Neuron (in vitro differentiated cells): ENCODE measurements around the gene TMEM9.

Experiments
- H2AFZ ChIP-seq: one replicate; pipeline ENCODE4 v1.6.1; 2013; ENCODE audit warnings: low read depth, mild to moderate bottlenecking, inconsistent platforms, low read length, moderate library complexity
- H3K27me3 ChIP-seq: one replicate; pipeline ENCODE4 v1.6.1; 2013; ENCODE audit warnings: low read length; ENCODE audit not compliant: insufficient read depth
- H3K36me3 ChIP-seq: one replicate; pipeline ENCODE4 v1.6.1; 2013; ENCODE audit warnings: low read length; ENCODE audit not compliant: insufficient read depth
- H3K4me1 ChIP-seq: one replicate; pipeline ENCODE4 v1.6.1; 2013; ENCODE audit warnings: low read length; ENCODE audit not compliant: insufficient read depth
- H3K4me3 ChIP-seq: 2 replicates; pipeline ENCODE4 v1.5.1; 2013; ENCODE audit warnings: mild to moderate bottlenecking, low read length, moderate library complexity
- H3K9me3 ChIP-seq: one replicate; pipeline ENCODE4 v1.6.1; 2013; ENCODE audit warnings: low read length

Gene TMEM9

GRCh38 chr1:201112926-201113325, 41.3 kb downstream of the TMEM9 start:
- H3K9me3 ChIP-seq, result no peaks in the 10 kb centered on the region
- H3K4me1 ChIP-seq, result peaks cover 18% of the 10 kb centered on the region
- H3K36me3 ChIP-seq, result no peaks in the 10 kb centered on the region
- H3K4me3 ChIP-seq, result no peak overlapping the region
- H2AFZ ChIP-seq, result no peak overlapping the region
- H3K27me3 ChIP-seq, result no peaks in the 10 kb centered on the region

GRCh38 chr1:201112173-201112731, 42.0 kb downstream of the TMEM9 start, which contains the start of gene CACNA1S:
CACNA1S (minus strand) TSS chr1:201112426; CDS start chr1:201112339, 87 bp downstream.
- Histone ChIP-seq H3K27me3 (no peaks in the 10 kb centered on the region), H3K4me3 (no peak within 1 kb of the TSS), H3K4me1 (peaks cover 25% of the 10 kb centered on the region), H2AFZ (no peak within 1 kb of the TSS), H3K36me3 (no peaks in the 10 kb centered on the region), H3K9me3 (no peaks in the 10 kb centered on the region)

- Histone ChIP-seq H3K4me3 (no peak overlapping the region), H3K9me3 (no peaks in the 10 kb centered on the region), H2AFZ (no peak overlapping the region), H3K36me3 (no peaks in the 10 kb centered on the region), H3K4me1 (peaks cover 30% of the 10 kb centered on the region), H3K27me3 (no peaks in the 10 kb centered on the region)
These were observed 42.6 kb downstream of the TMEM9 start for GRCh38 chr1:201111672-201112071.

GRCh38 chr1:201111156-201111555, 43.1 kb downstream of the TMEM9 start:
- H2AFZ ChIP-seq, result no peak overlapping the region
- H3K36me3 ChIP-seq, result no peaks in the 10 kb centered on the region
- H3K4me3 ChIP-seq, result no peak overlapping the region
- H3K4me1 ChIP-seq, result peaks cover 36% of the 10 kb centered on the region
- H3K9me3 ChIP-seq, result no peaks in the 10 kb centered on the region
- no peaks in the 10 kb centered on the region for H3K27me3 ChIP-seq

GRCh38 chr1:201110616-201111015, 43.7 kb downstream of the TMEM9 start:
- H3K9me3 ChIP-seq, result no peaks in the 10 kb centered on the region
- H3K27me3 ChIP-seq, result no peaks in the 10 kb centered on the region
- no peak overlapping the region for H3K4me3 ChIP-seq
- no peak overlapping the region for H2AFZ ChIP-seq
- peaks cover 37% of the 10 kb centered on the region for H3K4me1 ChIP-seq
- H3K36me3 ChIP-seq, result no peaks in the 10 kb centered on the region

- Histone ChIP-seq H3K4me1 (peaks cover 37% of the 10 kb centered on the region), H3K36me3 (no peaks in the 10 kb centered on the region), H3K27me3 (no peaks in the 10 kb centered on the region), H3K9me3 (no peaks in the 10 kb centered on the region), H3K4me3 (no peak overlapping the region), H2AFZ (no peak overlapping the region)
These were observed 44.1 kb downstream of the TMEM9 start for GRCh38 chr1:201110138-201110537.

- peaks cover 37% of the 10 kb centered on the region for H3K4me1 ChIP-seq
- H2AFZ ChIP-seq, result no peak overlapping the region
- no peak overlapping the region for H3K4me3 ChIP-seq
- H3K27me3 ChIP-seq, result no peaks in the 10 kb centered on the region
- H3K9me3 ChIP-seq, result no peaks in the 10 kb centered on the region
- no peaks in the 10 kb centered on the region for H3K36me3 ChIP-seq
These were observed 44.6 kb downstream of the TMEM9 start for GRCh38 chr1:201109651-201110050.

- no peak overlapping the region for H3K4me3 ChIP-seq
- H3K4me1 ChIP-seq, result peaks cover 40% of the 10 kb centered on the region
These were observed 45.7 kb downstream of the TMEM9 start for GRCh38 chr1:201108614-201109013.

GRCh38 chr1:201105688-201106087, 48.6 kb downstream of the TMEM9 start:
- H2AFZ ChIP-seq, result no peak overlapping the region
- peaks cover 40% of the 10 kb centered on the region for H3K4me1 ChIP-seq
- no peaks in the 10 kb centered on the region for H3K27me3 ChIP-seq
- no peaks in the 10 kb centered on the region for H3K36me3 ChIP-seq
- no peaks in the 10 kb centered on the region for H3K9me3 ChIP-seq
- no peak overlapping the region for H3K4me3 ChIP-seq

More at GRCh38 chr1:201108614-201109013, 45.7 kb downstream of the TMEM9 start:
- Histone ChIP-seq H3K36me3 (no peaks in the 10 kb centered on the region), H3K9me3 (no peaks in the 10 kb centered on the region), H3K27me3 (no peaks in the 10 kb centered on the region), H2AFZ (no peak overlapping the region)

- Histone ChIP-seq H2AFZ (no peak overlapping the region), H3K36me3 (no peaks in the 10 kb centered on the region), H3K4me3 (no peak overlapping the region), H3K4me1 (peaks cover 47% of the 10 kb centered on the region), H3K9me3 (no peaks in the 10 kb centered on the region), H3K27me3 (no peaks in the 10 kb centered on the region)
These were observed 50.1 kb downstream of the TMEM9 start for GRCh38 chr1:201104141-201104540.

GRCh38 chr1:201103666-201104065, 50.6 kb downstream of the TMEM9 start:
- Histone ChIP-seq H3K4me3 (no peak overlapping the region), H3K27me3 (no peaks in the 10 kb centered on the region), H3K4me1 (peaks cover 42% of the 10 kb centered on the region), H3K36me3 (no peaks in the 10 kb centered on the region), H2AFZ (no peak overlapping the region), H3K9me3 (no peaks in the 10 kb centered on the region)

GRCh38 chr1:201100169-201100930, 53.9 kb downstream of the TMEM9 start:
- H3K27me3 ChIP-seq, result no peaks in the 10 kb centered on the region
- no peak overlapping the region for H2AFZ ChIP-seq
- H3K4me3 ChIP-seq, result no peak overlapping the region
- H3K9me3 ChIP-seq, result no peaks in the 10 kb centered on the region
- H3K4me1 ChIP-seq, result peaks cover 35% of the 10 kb centered on the region
- no peaks in the 10 kb centered on the region for H3K36me3 ChIP-seq

GRCh38 chr1:201098992-201099677, 55.1 kb downstream of the TMEM9 start:
- H3K36me3 ChIP-seq, result no peaks in the 10 kb centered on the region
- H3K27me3 ChIP-seq, result no peaks in the 10 kb centered on the region
- peaks cover 33% of the 10 kb centered on the region for H3K4me1 ChIP-seq
- no peak overlapping the region for H2AFZ ChIP-seq
- H3K9me3 ChIP-seq, result no peaks in the 10 kb centered on the region
- H3K4me3 ChIP-seq, result no peak overlapping the region
